D721Med (cell line): ENCODE results near the gene PLEKHM3.

Experiments used
- DNase-seq: peaks from one replicate; pipeline ENCODE4 v3.0.0; 2011; ENCODE audit warnings: low spot score; ENCODE audit not compliant: insufficient read length
- FAIRE-seq: peaks from 2 replicates; lab custom pipeline; 2011; peaks lifted over from hg19 to GRCh38; lab: Jason Lieb, UNC
- TF ChIP-seq, protein P1 (sequence below): IDR thresholded peaks from 2 replicates; pipeline ENCODE4 v1.5.1; 2012; ENCODE audit warnings: mild to moderate bottlenecking, control low read depth; ENCODE audit not compliant: insufficient read depth; ENCODE audit errors: missing control alignments

The PLEKHM3 gene

DNA sequence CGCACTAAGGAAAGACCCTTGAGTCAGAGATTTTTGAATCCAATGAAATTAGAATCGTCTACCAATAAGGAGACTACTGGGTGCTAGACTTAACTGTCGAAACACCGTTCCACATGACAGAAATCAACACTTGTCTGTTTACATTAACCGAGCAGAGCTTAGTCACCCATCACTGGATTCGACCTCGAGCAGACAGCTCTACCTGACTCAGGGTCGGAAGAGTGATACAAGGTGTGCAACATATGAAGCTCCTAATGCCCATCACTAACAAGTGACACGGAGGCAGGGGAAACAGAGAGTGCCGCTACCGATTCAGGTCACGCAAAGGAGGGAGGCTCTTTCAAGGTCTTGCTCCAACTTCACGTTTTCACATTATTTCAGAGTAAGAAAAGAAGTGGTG lies 201.5 kb downstream of the PLEKHM3 start:
- DNase-seq, result no peak
- no peak for FAIRE-seq
- TF ChIP-seq, protein P1, sequence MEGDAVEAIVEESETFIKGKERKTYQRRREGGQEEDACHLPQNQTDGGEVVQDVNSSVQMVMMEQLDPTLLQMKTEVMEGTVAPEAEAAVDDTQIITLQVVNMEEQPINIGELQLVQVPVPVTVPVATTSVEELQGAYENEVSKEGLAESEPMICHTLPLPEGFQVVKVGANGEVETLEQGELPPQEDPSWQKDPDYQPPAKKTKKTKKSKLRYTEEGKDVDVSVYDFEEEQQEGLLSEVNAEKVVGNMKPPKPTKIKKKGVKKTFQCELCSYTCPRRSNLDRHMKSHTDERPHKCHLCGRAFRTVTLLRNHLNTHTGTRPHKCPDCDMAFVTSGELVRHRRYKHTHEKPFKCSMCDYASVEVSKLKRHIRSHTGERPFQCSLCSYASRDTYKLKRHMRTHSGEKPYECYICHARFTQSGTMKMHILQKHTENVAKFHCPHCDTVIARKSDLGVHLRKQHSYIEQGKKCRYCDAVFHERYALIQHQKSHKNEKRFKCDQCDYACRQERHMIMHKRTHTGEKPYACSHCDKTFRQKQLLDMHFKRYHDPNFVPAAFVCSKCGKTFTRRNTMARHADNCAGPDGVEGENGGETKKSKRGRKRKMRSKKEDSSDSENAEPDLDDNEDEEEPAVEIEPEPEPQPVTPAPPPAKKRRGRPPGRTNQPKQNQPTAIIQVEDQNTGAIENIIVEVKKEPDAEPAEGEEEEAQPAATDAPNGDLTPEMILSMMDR, result no peak

DNA sequence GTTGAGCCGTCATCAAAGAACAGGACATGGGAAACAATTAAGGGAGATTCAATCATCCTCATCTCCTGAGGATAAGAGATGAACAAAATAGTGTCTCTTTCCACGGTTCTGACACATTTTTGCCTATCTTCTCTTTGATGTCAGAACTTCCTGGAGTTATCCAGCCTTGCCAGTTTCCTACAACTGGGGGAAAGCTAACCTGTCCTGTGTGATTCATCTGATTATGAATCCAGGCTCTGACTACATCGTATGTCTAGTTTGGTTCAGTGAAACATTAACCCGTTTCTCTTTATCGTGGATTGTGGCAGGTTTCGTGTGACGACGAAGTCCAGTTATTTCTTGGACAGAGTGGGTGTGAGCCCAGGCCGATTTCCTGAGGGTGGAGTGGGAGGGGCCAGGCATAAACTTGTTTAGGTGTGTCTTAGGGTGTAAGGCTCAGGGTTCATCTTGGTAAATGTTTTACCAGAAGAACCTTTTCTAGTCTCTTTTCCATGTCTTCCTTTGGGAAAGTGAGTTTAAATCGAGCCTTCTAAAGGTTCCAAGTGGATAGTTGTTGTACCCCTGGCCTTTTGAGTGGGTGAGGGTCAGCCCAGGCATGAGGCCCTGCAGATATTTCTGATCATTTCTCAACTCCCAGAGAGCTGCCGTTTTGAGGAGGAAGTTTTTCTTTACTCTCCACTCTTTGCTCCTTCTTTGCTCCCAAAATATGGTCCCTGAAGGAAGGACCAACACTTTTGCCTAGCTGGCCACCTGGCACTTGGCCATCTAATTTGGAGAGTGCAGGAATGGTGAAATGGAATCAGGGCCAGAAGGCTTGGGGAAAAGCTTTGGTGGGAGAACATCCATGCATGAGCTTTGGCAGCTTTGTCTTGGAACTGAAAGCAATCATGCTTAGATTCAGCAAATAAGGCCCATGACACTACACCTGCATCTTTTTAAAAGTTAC lies 205.2 kb downstream of the PLEKHM3 start:
- TF ChIP-seq, protein P1, result no peak
- FAIRE-seq (no peak), DNase-seq (no peak)

DNA sequence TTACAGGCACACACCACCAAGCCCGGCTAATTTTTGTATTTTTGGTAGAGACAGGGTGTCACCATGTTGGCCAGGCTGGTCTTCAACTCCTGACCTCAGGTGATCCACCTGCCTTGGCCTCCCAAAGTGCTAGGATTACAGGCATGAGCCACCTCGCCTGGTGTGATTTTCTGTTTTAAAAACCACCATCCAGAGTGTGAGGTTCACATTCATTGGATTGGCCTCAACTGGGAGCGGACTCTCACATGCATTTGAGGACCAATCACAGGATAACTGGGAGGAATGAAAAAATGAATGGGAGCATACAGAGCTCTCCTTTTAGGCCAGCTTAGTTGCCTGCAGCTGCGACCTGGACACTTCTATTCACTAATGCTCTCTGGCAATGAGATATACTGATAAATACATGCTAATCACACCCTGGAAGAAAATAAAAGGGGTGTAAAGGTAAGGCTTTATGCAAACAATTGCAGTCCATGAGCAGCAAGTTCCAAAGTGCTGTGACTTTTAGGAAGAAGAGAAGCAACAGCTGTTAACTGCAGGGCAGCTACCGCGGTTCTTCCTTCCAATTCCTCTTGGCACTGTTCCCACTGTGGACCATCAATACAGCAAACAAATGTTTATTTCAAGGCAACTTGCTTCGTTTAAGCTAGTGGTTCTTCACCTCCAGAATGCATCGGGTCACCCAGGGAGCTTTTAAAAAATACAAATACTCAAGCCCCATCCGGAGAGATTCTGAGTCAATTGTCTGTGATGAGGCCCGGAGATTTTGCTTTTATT lies 206.1 kb downstream of the PLEKHM3 start:
- FAIRE-seq (no peak), DNase-seq (no peak)
- TF ChIP-seq, protein P1, result no peak

DNA sequence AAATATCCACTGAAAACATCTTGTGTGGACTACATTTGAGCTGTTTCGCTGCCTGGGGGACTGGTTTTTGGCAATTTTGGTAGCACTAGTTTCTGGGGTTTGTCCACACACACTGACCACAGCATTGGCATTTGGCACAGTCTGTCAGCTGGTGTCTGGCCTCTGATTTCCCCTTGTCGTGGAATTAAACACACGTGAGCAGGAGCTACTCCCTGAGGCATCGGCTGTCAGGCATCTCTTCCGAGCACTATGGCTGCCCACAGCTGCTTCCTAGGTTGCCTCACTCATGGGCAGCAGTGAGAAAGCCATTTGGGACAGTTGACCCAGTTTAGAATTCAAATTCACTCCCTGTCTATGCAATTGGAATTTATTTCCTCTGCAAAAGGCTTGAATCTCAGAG lies 208.8 kb downstream of the PLEKHM3 start:
- TF ChIP-seq, protein P1, result no peak
- DNase-seq (no peak), FAIRE-seq (no peak)

DNA sequence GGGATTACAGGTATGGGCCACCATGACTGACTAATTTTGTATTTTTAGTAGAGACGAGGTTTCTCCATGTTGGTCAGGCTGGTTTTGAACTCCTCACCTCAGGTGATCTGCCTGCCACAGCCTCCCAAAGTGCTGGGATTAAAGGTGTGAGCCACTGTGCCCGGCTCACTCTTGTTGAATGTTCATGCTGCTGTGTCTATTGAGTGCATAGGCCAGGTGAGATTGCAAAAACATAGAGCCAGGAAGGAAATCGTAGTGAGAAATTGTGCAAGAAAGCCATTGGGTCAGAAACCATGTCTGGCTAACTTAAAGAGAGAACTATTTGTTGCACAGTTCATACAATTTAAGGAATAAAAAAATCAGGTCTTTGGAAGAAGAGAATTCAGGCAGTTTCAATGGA lies 210.1 kb downstream of the PLEKHM3 start:
- no peak for FAIRE-seq
- DNase-seq, result no peak
- TF ChIP-seq, protein P1, result no peak

DNA sequence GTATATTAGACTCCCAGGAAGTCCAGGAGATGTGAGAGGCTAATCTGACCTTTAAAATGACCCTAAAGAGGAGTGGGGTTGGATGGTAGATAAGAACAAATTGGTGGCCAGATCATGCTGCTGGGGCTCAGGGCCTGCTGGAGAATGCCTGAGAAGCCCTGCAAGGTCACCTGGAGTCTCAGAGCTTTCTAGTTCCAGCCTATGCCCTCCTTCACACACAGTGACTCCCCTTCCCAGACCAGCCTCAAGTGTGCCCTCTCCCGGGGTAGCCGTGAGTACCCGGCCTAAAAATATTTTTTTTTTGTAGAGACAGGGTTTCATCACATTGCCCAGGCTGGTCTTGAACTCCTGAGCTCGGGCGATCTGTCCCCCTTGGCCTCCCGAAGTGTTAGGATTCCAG lies 211.4 kb downstream of the PLEKHM3 start:
- DNase-seq (no peak), FAIRE-seq (no peak)
- TF ChIP-seq, protein P1, result no peak
